K562 (cell line): ENCODE results near the gene RTL10.

Experiments
- RBBP5 ChIP-seq: fragments of 200-600 bp; sonication (generic); IDR thresholded peaks from 2 replicates; pipeline ENCODE4 v1.6.1; 2012; ENCODE audit warnings: borderline replicate concordance, mild to moderate bottlenecking, low read length, control low read depth, inconsistent platforms; ENCODE audit not compliant: insufficient read depth, poor library complexity, severe bottlenecking
- SMAD1 ChIP-seq: fragments of 150-350 bp; IDR thresholded peaks from 2 replicates; pipeline ENCODE4 v1.6.1; 2014; ENCODE audit warnings: low read length, low read depth; ENCODE audit not compliant: partially characterized antibody
- SMARCC2 ChIP-seq: fragments of 450-650 bp; IDR thresholded peaks from 2 replicates; pipeline ENCODE4 v1.6.1; 2017; ENCODE audit warnings: antibody characterized with exemption, moderate library complexity, mild to moderate bottlenecking, low read depth
- TF ChIP-seq, protein P1 (sequence below), 3 experiments: IDR thresholded peaks in 2 of 3; conservative IDR thresholded peaks in 1 of 3; 2 replicates each; pipeline ENCODE4 v1.5.1; 2011 to 2012; ENCODE audit warnings: low read length in 3 of 3, mild to moderate bottlenecking in 3 of 3, control low read depth in 2 of 3, improper control_type of control experiment in 1 of 3, inconsistent platforms in 1 of 3, low read depth in 1 of 3, mixed read lengths in 1 of 3, moderate library complexity in 1 of 3; ENCODE audit not compliant: insufficient read depth in 2 of 3

DNA sequence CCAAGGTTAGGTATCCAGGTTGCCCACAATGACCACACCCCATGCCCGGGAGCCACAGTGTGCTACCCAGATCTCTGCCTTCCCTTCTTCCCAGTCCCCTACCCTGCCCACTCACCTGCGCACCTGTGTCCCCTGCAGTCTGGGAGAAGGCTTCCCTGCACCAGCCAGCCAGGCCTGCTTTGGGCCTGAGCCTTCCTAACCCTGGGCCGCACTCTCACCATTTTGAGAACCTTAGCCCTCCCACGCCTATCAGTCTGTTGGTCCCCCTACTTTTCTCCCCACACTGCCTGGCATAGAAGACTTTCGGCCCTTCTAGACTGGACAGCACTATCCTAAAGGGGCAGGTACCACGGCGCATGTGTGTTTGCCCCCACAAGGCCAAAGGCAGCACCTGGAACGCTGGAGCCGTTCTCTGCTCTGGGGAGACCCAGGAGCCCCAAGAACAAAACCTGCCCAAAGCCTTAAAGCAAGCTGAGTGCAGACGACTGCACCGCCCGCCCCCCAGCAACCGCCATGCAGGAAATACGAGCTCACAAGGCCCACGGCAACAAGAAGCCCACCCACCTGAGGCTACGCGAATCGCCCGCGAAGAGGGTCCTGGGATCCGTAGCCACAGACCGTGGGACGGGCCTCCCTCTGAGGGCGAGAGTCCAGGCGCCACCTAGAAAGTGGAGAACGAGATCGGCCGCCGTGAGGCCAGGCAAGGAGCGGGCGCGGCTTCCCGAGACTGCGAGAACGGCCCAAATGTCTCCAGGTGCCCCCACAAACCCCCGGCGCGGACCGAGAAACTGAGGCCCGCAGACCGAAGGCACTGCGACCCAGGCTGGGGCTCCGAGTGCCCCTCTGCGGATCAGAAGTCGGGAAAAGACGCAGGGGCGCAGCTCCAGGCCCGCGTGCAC, 546 bp downstream of the RTL10 start:
- no peak for TF ChIP-seq SMARCC2
- TF ChIP-seq, protein P1, sequence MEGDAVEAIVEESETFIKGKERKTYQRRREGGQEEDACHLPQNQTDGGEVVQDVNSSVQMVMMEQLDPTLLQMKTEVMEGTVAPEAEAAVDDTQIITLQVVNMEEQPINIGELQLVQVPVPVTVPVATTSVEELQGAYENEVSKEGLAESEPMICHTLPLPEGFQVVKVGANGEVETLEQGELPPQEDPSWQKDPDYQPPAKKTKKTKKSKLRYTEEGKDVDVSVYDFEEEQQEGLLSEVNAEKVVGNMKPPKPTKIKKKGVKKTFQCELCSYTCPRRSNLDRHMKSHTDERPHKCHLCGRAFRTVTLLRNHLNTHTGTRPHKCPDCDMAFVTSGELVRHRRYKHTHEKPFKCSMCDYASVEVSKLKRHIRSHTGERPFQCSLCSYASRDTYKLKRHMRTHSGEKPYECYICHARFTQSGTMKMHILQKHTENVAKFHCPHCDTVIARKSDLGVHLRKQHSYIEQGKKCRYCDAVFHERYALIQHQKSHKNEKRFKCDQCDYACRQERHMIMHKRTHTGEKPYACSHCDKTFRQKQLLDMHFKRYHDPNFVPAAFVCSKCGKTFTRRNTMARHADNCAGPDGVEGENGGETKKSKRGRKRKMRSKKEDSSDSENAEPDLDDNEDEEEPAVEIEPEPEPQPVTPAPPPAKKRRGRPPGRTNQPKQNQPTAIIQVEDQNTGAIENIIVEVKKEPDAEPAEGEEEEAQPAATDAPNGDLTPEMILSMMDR (IDR thresholded peaks at IDR 0.05 in 2 of 3, conservative IDR thresholded peaks at IDR 0.05 in 1 of 3; ENCODE audit: insufficient read depth in 2 of 3, low read depth in 1 of 3, low read length in 3 of 3), result no peak; a peak in 1 of 6 replicates
- no peak for TF ChIP-seq SMAD1
- TF ChIP-seq RBBP5, result no peak
